NCI-H1436 treated with DMSO at 0.1 percent for 48 hours (cell line): ENCODE results near the gene RPL18.
"Not testable (repeated sequence)": the region's sequence is repeated elsewhere in the genome, so short reads cannot be mapped to it uniquely, and the experiment has no call there.

Source experiments
- DNase-seq: peaks from one replicate; lab custom pipeline; 2025; lab: John Stamatoyannopoulos, UW

RPL18 gene

DNA sequence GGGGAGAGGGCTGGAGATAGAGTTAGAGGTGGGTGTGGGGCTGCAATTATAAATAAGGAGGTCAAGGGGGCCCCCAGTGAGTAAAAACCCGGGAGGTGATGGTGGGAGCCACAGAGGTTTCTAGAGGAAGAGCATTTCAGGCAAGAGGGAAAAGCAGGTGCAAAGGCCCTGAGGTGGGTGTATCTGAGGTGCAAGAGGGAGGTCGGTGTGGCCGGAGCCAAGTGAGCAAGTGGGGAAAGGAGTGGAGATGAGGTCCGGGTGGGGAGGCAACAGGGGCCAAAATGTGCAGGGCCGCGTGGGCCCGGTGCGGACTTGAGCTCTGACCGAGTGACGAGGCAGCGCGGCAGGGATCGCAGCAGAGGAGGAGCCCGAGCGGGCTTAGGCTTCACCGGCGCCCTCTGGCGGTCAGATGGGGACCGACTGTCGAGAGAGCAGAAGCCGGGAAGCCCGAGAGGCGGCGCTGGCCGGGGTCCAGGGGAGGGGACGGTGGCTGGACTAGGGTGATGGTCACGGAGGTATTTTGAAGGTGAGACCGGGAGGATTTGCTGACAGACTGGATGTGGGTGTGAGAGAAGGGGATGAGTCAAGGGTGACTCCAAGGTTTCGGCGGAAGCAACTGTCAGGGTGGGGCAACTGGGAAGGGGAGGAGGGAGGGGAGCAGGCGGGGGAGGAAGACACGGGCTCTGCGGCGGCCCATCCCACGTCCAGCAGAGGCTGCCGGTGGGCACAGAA is 30.1 kb downstream of the RPL18 start:
- no peak for DNase-seq

DNA sequence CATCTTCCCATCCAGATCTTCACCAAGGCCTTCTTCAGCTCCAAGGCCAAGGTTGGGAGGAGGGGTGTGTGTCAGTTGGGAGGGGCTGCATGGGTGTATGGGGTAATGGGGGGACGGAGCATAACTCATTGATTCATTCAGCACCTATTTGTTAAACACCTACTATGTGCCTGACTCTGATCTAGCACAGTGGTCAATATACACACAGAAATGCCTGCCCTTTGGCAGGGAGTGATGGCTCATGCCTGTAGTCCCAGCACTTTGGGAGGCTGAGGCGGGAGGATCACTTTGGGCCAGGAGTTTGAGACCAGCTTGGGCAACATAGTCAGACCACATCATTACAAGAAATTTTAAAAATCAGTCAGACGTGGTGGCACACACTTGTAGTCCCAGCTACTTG is 31.6 kb downstream of the RPL18 start:
- no peak for DNase-seq

GRCh38 chr19:48582168-48582567 is 36.8 kb downstream of the RPL18 start:
- no peak for DNase-seq

DNA sequence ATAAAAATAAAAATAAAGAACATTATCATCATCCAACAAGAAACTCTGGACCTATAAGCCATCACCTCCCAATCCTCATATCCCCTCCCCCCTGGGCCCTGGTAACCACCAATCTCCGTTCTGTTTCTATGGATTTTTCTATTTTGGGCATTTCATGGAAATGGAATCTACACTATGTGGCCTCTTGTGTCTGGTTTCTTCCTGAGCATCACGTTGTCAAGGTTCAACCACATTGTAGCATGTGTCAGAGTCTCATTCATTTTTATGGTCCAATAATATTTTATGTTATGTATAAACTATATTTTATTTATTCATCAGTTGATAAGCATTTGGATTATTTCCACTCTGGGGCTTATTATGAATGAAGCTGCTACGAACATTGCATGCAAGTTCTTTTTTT is 40.1 kb downstream of the RPL18 start:
- no peak for DNase-seq

GRCh38 chr19:48577908-48578307 is 41.1 kb downstream of the RPL18 start:
- DNase-seq, result not testable (repeated sequence)

GRCh38 chr19:48575931-48576622 is 42.9 kb downstream of the RPL18 start:
- DNase-seq, result no peak

DNA sequence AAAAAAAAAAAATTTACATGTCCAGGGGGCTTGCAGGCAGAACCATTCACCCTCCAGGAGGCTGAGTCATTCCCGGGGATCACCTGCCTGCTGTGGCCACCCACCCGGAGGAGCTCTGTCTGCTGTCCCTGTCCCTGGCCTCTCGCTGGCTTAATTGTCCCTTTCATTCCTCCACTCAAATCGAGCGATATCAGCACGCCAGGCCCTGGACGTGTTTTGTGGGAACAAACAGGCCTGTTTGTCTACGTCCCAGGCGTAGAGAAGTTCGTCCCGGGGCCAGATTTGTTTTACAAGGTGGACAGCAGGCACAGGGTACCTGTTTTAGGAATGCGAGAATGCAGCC is 45.8 kb downstream of the RPL18 start:
- no peak for DNase-seq

GRCh38 chr19:48571378-48572162 is 47.4 kb downstream of the RPL18 start:
- no peak for DNase-seq

DNA sequence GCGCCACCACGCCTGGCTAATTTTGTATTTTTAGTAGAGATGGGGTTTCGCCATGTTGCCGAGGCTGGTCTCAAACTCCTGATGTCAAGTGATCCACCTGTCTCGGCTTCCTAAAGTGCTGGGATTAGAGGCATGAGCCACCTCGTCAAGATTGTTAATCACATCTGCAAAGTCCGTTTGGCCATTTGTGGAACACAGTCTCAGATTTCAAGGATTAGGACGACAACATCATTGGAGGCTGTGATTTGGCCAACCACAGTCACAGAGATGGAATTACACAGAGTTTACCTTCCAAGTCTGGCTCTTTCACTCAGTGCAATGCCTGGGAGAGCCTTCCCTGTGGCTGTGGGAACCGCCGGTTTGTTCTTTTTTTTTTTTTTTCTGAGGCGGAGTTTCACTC is 49.2 kb downstream of the RPL18 start:
- DNase-seq, result no peak

- no peak for DNase-seq
Observed at GRCh38 chr19:48568345-48568886, 50.6 kb downstream of the RPL18 start.
